ENCODE data around the gene MIEF2.

DNA sequence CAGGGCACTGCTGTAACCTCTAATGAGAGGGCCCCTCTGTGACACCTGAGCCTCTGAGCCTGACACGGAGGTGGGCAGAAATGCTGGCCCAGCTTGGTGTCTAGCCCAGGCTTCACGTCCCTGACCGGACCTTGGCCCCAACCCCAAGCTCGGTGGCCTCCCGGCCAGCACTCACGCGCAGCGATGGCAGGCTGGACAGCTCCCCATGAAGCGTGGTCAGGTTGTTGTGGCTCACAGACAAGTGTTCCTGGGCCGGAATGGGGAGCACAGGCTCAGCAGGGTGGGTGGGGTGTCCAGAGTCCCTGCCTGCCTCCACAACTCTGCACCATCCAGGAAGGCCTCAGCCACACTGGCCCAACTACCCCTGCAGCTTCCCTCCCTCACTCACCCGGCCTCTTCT lies 4.1 kb upstream of the MIEF2 start:
- TF ChIP-seq, protein P1, sequence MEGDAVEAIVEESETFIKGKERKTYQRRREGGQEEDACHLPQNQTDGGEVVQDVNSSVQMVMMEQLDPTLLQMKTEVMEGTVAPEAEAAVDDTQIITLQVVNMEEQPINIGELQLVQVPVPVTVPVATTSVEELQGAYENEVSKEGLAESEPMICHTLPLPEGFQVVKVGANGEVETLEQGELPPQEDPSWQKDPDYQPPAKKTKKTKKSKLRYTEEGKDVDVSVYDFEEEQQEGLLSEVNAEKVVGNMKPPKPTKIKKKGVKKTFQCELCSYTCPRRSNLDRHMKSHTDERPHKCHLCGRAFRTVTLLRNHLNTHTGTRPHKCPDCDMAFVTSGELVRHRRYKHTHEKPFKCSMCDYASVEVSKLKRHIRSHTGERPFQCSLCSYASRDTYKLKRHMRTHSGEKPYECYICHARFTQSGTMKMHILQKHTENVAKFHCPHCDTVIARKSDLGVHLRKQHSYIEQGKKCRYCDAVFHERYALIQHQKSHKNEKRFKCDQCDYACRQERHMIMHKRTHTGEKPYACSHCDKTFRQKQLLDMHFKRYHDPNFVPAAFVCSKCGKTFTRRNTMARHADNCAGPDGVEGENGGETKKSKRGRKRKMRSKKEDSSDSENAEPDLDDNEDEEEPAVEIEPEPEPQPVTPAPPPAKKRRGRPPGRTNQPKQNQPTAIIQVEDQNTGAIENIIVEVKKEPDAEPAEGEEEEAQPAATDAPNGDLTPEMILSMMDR (IDR thresholded peaks at IDR 0.05 in 2 of 3, conservative IDR thresholded peaks at IDR 0.05 in 1 of 3; ENCODE audit: control insufficient read depth in 2 of 3, extremely low read depth in 1 of 3, insufficient read depth in 1 of 3, low read depth in 3 of 3, low read length in 3 of 3): no peak
- no peak for TF ChIP-seq ZZZ3 (IDR thresholded peaks at IDR 0.05; ENCODE audit: control insufficient read depth, insufficient read length, low read depth)
- no peak for TF ChIP-seq NR2C2 (IDR thresholded peaks at IDR 0.05; ENCODE audit: borderline replicate concordance, control insufficient read depth, insufficient read length, low read depth)
- no peak for TF ChIP-seq POLR2AphosphoS2 (IDR thresholded peaks at IDR 0.05; ENCODE audit: low read depth, low read length)
- no peak for TF ChIP-seq MEF2B (IDR thresholded peaks at IDR 0.05; ENCODE audit: partially characterized antibody, poor library complexity, severe bottlenecking)
- no peak for TF ChIP-seq POLR2A (IDR thresholded peaks at IDR 0.05; ENCODE audit: low read depth, low read length)
- TF ChIP-seq SIN3A (IDR thresholded peaks at IDR 0.05; ENCODE audit: low read depth, low read length): no peak
- no peak for TF ChIP-seq IKZF2 (IDR thresholded peaks at IDR 0.05)
- TF ChIP-seq MXI1 (IDR thresholded peaks at IDR 0.05; ENCODE audit: low read depth, low read length): no peak

All from GM12878 (cell line).